Stimulated activated CD4-positive, alpha-beta T cell treated with anti-CD3 and anti-CD28 coated beads, Interleukin-4, amount 100 ng/mL, for 1 hour (primary cell): Measurements from ENCODE around the gene MMP17.

Experiments
- DNase-seq: peaks from one replicate; pipeline ENCODE4 v3.0.0-alpha.2; 2020

The MMP17 gene

DNA sequence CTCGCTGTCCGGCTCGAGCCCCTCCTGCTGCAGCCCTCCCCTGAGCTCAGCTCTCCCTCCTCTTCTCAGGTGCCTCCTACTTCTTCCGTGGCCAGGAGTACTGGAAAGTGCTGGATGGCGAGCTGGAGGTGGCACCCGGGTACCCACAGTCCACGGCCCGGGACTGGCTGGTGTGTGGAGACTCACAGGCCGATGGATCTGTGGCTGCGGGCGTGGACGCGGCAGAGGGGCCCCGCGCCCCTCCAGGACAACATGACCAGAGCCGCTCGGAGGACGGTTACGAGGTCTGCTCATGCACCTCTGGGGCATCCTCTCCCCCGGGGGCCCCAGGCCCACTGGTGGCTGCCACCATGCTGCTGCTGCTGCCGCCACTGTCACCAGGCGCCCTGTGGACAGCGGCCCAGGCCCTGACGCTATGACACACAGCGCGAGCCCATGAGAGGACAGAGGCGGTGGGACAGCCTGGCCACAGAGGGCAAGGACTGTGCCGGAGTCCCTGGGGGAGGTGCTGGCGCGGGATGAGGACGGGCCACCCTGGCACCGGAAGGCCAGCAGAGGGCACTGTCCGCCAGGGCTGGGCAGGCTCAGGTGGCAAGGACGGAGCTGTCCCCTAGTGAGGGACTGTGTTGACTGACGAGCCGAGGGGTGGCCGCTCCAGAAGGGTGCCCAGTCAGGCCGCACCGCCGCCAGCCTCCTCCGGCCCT, 22.8 kb downstream of the MMP17 start:
- DNase-seq, result peak; percentile 23

DNA sequence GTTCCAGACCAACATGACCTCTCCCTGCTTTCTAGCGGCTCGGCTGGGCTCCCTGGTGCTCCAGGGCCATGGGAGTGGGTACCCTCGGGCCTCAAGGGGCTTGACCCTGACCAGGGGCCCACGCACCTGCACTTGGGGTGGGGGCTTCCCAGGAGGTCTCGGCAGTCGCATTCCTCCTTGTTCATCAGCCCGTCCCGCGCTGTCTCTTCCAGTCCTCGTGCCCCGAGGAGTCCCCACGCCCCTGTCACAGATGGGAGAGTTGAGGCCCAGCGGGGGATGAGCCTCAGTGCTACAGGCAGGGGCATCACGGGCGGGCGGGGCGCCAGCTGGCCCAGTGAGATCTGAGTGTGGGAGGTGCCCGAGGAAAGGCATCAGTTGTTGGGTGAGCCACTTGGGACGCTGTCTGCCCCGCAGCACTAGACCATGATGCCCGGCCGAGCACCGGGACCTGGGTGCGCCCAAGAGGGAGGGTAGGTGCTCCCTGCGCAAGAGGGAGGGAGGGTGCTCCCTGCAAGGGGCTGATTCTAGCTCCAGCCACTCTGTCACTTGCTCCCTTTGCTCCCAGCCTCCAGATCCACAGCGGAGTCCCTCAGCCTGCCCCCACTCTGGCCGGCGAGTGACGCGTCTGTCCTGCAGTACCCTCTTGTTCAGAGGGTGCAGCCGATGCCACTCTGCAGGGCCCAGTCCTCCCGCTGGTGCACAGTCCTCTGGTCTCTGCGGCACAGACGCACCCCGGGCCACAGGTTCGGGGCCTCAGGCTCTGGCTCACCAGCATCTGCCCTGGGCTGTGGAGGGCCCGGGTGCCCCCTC, 23.8 kb downstream of the MMP17 start:
- DNase-seq, result no peak

DNA sequence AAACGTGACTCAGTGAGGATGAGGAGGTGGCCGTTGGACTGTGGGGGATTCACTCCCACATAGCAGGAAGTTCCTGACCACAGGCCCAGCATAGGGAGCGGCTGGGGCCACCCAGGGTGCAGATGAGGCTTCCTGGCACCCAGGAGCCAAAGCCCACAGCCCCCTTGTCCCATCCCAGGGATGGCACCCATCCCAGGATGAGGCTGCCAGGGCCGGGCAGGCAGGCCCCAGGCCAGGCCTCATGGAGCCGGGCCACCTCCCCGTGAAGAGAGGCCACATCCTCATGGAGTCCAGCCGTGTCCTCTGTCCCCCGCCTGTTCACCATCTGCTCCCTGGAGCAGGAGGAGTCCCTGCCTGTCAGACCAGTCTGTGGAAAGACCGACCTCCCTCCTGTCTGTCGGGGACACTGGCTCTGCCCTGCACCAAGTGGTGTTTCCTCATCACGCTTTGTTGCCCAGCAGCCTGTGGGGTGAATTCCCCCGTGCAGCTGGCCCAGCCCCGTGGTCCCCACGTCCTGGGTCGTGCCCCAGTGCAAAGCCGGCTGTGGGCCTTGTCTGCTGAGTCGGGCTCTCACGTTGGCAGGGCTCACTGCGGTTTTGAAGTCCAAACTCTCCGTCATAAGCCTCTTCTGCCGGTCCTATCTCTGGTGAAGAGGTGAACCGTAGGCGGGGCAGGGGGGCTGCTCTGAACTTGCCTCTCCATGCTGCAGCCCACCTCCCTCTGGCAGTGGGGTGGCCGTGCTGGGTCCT, 24.5 kb downstream of the MMP17 start:
- DNase-seq, result no peak

DNA sequence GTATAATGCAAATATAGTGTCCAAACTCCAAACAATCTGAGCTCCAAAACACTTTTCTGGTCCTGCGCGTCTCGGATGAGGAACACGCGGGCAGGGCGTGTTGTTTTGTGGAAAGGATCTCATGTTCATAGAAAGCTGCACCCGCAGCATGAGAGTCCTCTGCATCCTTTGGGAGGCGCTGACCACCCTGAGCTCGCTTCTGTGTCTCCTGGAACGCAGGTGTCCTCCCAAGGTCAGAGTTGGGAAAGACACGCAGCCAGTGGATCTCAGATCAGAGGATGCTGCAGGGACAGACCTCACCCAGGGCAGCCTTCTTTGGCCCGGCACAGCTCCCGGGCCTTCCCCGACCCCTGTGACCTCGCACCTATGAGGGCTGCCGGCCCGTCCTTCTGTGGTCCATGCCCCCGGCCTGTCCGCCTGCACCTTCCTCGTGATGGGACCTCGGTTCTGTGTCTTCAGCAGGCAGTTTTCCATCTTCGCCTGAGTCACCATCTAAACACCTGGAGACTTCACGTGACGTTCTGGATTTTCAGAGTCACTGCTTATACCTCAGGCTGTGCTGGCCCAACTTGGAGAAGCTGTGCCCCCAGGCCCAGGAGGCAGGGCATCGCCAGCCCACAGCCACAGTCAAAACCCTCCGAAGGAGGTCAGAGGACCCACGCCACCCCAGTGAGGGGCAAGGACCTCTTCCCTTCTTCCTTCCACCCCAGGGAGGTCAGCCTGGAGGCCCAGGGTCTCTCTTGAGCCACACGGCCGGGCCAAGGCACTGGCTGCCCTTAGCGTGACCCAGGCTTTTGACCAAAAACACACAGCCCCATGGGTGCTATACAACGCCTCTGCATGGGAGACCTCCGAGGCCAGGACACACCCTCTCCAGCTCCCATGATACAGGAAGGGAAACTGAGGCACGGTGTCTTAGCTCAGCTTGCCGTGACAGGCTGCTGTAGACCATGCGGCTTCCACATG, 25.9 kb downstream of the MMP17 start:
- DNase-seq, result no peak

DNA sequence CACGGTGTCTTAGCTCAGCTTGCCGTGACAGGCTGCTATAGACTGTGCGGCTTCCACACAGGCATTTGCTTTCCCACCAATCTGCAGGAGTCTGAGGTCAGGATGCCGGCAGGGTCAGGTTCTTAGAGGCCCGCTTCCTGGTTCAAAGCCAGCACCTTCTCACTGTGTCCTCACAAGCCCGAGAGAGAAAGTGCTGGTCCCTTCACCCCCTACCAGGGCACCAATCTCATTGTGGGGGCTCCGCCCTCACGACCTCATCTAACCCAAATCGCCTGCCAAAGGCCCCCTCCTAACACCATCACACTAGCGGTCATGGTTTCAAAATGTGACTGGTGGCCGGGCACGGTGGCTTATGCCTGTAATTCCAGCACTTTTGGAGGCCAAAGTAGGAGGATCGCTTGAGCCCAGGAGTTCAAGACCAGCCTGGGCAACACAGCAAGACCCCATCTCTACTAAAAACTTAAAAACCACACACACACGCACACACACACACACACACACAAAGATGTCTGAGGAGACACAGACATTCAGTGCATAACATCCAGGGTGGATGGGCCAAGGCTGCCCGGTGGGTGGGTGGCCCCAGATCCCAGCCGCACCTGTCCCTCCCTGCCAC, 26.8 kb downstream of the MMP17 start:
- DNase-seq, result no peak

DNA sequence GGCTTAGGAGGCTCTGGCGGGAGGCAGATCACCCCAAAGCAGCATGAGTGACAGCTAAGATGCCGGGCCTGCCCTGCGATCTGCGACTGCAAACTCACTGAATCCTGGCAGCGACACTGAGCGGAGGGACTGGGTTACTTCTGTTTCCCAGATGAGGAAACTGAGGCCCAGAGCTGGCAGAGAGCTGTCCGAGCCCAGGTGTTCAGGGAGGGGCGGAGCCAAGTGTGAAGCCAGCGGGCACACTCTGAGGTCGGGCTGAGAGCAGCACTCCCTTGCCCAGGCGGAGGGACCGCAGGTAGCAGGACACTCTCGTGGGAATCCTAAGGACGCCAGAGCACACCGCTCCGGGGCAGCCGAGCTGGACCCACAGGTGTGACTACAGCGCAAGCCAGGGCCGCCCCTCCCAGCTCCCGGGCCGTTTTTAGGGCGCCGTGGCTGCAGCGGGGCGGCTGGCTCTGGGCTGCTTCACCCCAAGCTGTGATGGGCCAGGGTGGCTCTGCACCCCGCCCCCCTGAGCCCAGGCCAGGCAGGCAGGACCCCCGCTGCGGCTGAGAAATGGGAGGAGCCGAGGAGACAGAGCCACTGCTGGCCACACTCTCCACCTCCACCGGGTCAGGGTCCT, 27.4 kb downstream of the MMP17 start:
- no peak for DNase-seq

DNA sequence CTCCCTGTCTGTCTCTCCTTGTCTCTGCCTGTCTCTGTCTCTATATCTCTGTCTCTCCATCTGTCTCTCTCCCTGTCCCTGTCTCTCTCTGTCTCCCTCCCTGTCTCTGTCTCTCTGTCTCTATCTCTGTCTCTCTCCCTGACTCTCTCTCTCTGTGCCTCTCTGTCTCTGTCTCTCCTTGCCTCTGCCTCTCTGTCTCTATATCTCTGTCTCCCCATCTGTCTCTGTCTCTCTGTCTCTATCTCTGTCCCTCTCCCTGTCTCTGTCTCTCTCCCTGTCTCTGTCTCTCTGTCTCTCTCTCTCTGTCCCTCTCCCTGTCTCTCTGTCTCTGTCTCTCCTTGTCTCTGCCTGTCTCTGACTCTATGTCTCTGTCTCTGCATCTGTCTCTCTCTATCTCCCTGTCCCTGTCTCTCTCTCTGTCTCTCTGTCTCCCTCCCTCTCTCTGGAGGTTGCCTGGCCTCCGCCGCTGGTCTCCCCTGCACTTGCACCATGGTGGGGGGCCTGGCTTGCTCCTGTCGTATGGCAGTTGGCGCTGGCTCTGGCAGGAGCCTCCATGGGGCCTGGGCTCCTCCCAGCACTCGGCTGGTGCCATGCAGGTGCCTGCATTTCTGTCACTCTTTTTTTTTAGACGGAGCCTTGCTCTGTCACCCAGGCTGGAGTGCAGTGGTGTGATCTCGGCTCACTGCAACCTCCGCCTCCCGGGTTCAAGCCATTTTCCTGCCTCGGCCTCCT, 28.3 kb downstream of the MMP17 start:
- DNase-seq, result no peak

DNA sequence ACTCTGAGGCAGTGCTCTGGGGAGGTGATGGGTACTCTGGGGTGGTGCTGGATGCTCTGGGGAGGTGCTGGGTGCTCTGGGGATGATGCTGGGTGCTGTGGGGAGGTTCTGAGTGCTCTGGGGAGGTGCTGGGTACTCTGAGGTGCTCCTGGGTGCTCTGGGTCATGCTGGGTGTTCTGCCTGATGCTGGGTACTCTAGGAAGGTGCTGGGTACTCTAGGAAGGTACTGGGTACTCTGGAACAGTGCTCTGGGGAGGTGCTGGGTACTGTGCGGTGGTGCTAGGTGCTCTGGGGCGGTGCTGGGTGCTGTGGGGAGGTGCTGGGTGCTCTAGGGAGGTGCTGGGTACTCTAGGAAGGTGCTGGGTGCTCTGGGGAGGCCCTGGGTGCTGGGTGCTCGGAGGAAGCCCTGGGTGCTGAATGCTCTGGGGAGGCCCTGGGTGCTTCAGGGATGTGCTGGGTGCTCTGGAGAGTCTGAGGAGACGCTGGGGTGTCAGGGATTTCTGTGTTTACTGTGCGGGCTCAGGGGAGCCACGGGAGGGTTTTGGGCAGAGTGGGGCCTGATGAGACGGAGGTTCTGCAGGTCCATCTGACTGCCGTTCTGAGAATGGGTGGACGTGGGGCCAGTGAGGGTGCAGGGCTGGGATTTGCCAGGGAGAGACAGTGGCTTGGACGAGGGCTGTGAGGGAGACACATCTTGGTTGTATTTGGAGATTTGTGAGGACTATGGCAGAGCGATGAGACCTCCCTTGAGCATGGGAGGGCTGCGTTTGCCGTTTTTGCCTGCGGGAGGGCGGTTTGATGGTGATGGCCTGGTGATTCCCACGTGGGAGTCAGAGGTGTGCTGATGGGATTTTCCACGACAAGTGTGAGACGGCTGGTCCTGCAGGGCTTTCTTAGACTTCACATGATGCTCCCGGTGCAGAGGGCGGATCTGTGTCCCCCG, 30.0 kb downstream of the MMP17 start:
- DNase-seq, result no peak

DNA sequence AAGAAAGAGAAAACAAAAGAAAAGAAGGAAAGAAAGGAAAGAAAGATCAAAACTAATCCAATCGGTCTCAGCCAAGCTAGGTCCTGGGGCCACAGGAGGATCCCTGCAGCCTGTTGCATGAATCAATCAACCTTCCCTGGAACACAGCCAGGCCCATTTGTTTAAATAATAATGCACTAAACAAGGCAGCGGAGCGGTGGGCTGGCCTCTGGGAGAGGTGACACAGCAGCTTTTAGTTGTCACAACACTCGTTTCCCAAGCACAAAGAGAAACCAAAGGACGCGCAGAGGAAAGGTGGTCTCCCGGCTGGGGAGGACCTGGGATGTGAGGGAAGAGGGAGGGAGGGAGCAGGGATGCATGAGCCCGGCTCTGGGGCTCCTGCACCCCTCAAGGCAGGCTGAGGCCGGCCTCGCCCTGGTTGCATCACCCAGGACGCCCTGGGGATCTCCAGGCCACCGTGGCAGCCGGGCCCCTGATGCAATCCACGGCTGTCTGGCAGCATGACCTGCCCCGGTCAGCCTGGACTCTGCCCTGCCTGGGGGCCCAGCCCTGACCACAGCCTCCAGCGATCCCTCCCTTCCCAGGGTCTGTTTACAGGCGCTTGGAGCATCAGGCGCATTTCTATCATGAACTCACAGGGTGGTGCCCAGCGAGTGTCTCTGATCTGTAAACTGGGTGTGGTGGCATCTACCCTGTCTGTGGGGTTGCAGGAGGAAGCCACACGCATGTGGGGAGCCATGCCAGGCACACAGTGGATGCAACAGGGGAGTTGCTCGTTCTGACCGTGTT, 32.5 kb downstream of the MMP17 start:
- DNase-seq, result no peak

DNA sequence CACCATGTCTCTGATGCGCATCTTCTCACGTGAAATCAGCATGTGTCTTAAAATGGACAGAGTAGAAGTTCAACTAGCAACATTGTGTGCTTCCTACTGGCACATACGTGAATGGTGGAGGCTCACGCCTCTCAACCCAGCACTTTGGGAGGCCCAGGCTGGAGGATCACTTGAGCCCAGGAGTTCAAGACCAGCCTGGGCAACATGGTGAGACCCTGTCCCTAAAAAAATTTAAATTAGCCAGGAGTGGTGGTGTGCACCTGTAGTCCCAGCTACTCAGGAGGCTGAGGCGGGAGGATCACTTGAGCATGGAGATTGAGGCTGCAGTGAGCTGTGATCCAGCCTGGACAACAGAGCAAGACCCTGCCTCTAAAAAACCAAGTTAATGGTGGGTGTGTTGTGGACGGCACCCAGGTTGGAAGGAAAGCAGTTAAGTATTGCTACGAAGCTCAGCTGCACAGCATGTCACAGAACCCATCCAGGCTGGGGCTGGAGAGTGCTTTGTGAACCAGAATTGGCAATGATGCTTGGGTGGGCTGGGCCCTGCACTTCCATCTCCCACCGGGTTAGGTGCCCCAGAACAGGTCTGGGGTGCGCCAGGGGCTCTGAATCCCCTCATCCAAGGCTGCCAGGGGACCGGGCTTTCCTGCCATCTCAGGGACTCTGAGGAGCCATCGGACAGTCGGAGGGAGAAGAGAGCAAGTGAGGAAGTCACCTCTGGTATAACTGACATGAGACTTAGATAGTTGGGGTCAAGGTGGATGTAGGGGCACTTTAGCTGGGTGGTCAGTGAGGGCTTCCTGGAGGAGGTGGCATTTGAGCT, 33.3 kb downstream of the MMP17 start:
- DNase-seq, result no peak

DNA sequence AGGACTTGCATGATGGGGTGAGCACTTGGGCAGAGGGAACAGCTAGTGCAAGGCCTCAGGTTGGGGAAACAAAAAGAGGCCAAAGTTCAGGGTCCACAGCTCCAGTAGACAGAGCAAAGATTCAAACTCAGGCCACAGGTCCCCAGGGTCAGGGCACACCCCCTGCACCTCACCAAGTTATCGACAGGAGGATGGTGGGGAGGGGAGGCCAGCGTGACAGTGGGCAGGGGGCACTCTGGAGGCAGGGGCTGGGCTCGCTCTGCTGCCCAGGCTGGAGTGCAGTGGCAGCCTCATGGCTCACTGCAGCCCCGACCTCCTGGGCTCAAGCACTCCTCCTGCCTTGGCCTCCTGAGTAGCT, 33.9 kb downstream of the MMP17 start:
- no peak for DNase-seq

DNA sequence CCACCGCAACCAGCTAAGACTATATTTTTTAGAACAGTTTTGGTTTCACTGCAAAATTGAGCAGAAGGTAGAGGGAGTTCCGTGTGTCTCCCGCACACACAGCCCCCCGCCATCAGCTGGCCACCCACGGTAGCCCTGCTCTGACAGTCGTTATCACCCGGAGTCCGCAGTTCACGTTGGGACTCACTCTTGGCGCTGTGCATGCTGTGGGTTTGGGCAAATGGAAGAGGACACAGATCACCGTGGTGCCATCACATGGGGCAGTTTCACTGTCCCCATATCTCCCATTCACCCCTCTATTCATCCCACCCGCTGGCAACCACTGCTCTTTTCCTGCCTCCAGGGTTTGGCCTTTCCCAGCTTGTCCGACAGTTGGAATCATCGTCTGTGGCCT, 34.4 kb downstream of the MMP17 start:
- no peak for DNase-seq

DNA sequence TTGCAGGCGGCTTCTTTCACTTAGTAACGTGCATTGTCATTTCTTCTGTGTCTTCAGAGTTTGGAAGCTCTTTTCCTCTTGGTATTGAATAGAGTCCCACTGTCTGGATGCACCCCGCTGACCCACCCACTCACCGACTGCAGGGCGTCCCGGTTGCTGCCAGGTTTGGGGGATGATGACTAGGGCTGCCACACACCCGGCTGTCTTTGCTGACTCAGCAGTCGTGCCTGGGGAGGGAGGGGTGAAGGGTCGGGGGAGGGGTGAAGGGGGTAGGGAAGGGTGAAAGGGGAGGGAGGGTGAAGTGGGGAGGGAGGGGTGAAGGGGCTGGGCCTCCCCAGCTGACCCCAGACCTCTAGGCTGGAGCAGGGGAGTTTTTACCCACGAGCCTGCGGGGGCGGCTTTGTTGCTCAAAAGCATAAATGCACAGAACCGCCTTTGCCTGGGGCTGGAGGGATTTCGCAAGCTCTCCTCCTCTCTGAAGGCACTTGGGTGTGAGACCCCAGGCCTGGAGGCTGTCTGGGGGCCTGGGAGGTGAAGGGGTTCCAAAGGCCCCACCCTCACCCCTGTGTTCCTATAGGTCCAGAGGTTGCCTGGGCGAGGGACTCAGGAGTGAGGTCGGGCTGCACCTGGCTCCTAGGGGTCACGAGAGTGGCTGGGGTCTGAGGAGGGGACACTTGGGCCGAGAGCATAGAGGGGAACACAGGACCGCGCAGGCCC, 35.0 kb downstream of the MMP17 start:
- no peak for DNase-seq

DNA sequence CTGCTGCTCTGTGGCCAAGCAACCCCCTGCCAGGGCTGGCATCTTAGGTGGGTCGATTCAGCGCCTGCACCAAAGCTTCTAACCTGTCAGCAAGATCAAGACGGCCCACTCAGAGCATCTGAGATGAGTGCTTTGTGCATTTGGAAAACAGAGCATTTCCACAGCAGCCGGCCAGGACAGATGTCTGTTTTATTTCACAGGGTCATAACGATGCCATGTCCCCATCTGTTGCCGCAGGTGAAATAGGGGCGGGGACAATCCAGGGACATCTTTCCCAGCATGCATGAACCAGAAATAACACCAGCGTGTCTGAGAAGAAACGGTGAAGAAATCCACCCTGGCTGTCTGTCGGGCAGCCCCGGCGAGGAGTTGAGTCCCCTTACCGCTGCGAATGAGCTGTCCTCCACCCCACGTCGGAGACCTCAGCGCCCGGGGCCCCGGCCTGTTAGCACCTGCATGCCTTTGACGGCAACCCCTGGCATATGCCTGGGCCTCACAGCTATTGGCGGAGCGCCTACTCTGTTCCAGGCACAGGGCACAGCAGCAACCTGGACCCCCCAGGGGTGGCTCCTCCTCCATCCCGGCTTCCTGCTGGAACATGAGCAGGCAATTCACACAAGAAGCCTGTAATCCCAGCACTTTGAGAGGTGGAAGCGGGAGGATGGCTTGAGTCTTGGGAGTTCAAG, 35.7 kb downstream of the MMP17 start:
- DNase-seq, result no peak

DNA sequence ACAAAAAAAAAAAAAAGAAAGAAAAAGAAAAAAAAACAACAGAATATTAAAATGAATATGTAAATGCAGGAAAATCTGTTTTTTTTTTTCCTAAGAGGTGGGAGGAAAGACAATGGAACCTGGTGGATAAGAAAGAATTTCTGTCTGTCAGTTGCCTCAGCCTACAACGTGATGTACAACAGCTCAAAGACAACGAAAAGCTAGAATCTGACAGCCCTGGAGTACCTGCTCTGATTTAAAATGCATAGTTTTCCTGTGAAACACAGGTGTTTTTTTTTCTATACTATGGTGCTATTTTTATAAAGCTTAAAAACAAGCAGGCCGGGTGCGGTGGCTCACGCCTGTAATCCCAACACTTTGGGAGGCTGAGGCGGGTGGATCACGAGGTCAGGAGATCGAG, 36.3 kb downstream of the MMP17 start:
- no peak for DNase-seq

DNA sequence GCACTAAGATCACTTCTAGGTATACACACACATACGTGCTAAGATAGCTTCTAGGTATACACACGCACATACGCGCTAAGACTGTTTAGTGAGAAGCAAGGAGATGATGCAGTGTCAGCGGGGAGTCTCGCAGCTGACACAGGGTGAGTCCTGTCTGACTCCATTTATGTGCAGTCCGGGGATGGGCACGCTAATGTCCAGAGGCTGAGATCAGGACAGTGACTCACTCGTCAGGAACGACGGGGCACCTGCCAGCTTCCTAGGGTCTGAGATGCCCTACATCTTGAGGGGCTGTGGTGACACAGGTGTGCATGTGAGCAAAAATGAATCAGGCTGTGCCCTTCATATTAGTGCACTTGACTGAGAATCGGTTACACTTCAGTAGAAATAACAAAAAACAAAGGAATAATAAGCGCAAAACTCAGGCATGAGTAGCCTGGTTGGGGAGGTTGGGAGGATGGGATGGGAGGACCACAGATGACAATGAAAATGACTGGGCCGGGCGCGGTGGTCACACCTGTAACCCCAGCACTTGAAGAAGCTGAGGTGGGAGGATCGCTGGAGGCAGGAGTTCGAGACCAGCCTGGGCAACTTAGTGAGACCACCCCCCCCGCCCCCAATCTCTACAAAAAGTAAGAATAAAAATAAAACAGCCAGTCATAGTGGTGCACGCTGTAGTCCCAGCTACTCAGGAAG, 37.1 kb downstream of the MMP17 start:
- no peak for DNase-seq
